WTC11 (cell line): ENCODE measurements around the gene PRCD. TPM values are rescaled to one million over a fixed set of nuclear protein-coding genes. Genes with fewer than 3 reads are reported as not detected.
"Not testable (repeated sequence)": the region's sequence is repeated elsewhere in the genome, so short reads cannot be mapped to it uniquely, and the experiment has no call there.

Source experiments
- ATAC-seq: fragments of 200-7000 bp; cut with Tn5 transposase; 2 replicates; pipeline ENCODE4 v1.10.0; 2021; ENCODE audit warnings: mild to moderate bottlenecking, moderate library complexity
- CTCF ChIA-PET: fragments of 300-600 bp; sonication (Branson Sonifier 250); formaldehyde crosslinking; loops from one replicate; lab custom pipeline; 2021; ENCODE audit warnings: antibody characterized with exemption; lab: Charles Lee
- POLR2A ChIA-PET: fragments of 350-600 bp; sonication (Branson Sonifier 250); formaldehyde crosslinking; loops from one replicate; lab custom pipeline; 2021; ENCODE audit warnings: antibody characterized with exemption; lab: Charles Lee
- DNase-seq: peaks from one replicate; pipeline ENCODE4 v3.0.0; 2021; ENCODE audit warnings: low spot score
- H3K27ac Mint-ChIP-seq: 2 replicates; pipeline ENCODE4 v1.8.0; 2021; ENCODE audit warnings: mixed read lengths
- H3K27me3 Mint-ChIP-seq: 2 replicates; pipeline ENCODE4 v1.8.0; 2021; ENCODE audit warnings: low read depth, mild to moderate bottlenecking, moderate library complexity, mixed read lengths
- H3K36me3 Mint-ChIP-seq: 2 replicates; pipeline ENCODE4 v1.8.0; 2021; ENCODE audit warnings: mixed read lengths
- H3K4me1 Mint-ChIP-seq: 2 replicates; pipeline ENCODE4 v1.8.0; 2022; ENCODE audit warnings: mixed read lengths
- H3K4me3 Mint-ChIP-seq: 2 replicates; pipeline ENCODE4 v1.8.0; 2021; ENCODE audit warnings: mild to moderate bottlenecking, moderate library complexity, mixed read lengths
- H3K9me3 Mint-ChIP-seq: 2 replicates; pipeline ENCODE4 v1.8.0; 2021; ENCODE audit warnings: mixed read lengths
- AFF4 ChIP-seq: sonication (generic); formaldehyde crosslinking; IDR thresholded peaks from 2 replicates; pipeline ENCODE4 v1.8.1; 2023; ENCODE audit warnings: mild to moderate bottlenecking, missing genetic modification reagents, borderline replicate concordance
- ATF2 ChIP-seq: sonication (generic); formaldehyde crosslinking; IDR thresholded peaks from 2 replicates; pipeline ENCODE4 v1.8.1; 2022; ENCODE audit warnings: low read depth, missing genetic modification reagents, borderline replicate concordance
- ESRRA ChIP-seq: sonication (generic); formaldehyde crosslinking; IDR thresholded peaks from 2 replicates; pipeline ENCODE4 v1.8.1; 2022; ENCODE audit warnings: mild to moderate bottlenecking, missing genetic modification reagents, borderline replicate concordance
- GABPB1 ChIP-seq: sonication (generic); formaldehyde crosslinking; IDR thresholded peaks from 2 replicates; pipeline ENCODE4 v1.8.1; 2023; ENCODE audit warnings: mild to moderate bottlenecking, missing genetic modification reagents
- SMAD3 ChIP-seq: sonication (generic); formaldehyde crosslinking; IDR thresholded peaks from 2 replicates; pipeline ENCODE4 v1.8.0; 2022; ENCODE audit warnings: missing genetic modification reagents, mild to moderate bottlenecking, borderline replicate concordance
- SMAD4 ChIP-seq: sonication (generic); formaldehyde crosslinking; IDR thresholded peaks from 2 replicates; pipeline ENCODE4 v1.8.0; 2022; ENCODE audit warnings: mild to moderate bottlenecking, missing genetic modification reagents
- TP53 ChIP-seq: sonication (generic); formaldehyde crosslinking; IDR thresholded peaks from 2 replicates; pipeline ENCODE4 v1.8.1; 2023; ENCODE audit warnings: mild to moderate bottlenecking, missing genetic modification reagents
- ZNF121 ChIP-seq: sonication (generic); formaldehyde crosslinking; IDR thresholded peaks from 2 replicates; pipeline ENCODE4 v1.8.0; 2023; ENCODE audit warnings: missing genetic modification reagents
- total RNA-seq: library from RNA; stranded (reverse); gene quantifications from 3 replicates; pipeline ENCODE4 v1.2.3, GENCODE V29; 2021
- TF ChIP-seq, protein P1 (sequence below): fragments of 250-450 bp; sonication (Bioruptor Pico); IDR thresholded peaks from 2 replicates; pipeline ENCODE4 v2.1.2; 2022; ENCODE audit warnings: mild to moderate bottlenecking, moderate library complexity
- TF ChIP-seq, protein P2 (sequence below): sonication (generic); formaldehyde crosslinking; IDR thresholded peaks from 2 replicates; pipeline ENCODE4 v1.8.1; 2022; ENCODE audit warnings: missing genetic modification reagents, borderline replicate concordance

The PRCD gene
- total RNA-seq, 1 experiment from 2014 or later: 2.7 TPM

- POLR2A ChIA-PET: interaction anchor here (0.7 to 1.7 kb wide), 4 partner anchors 8 to 21 kb away, joined by 3 to 4 read pairs (median 4); partner anchors contain the start of gene CYGB
- Mint-ChIP-seq H3K27me3 (no peaks in the 10 kb centered on the region), H3K4me3 (peak overlapping the region; percentile 97), H3K36me3 (peaks cover 55% of the 10 kb centered on the region), H3K4me1 (peaks cover 46% of the 10 kb centered on the region)
- ATAC-seq (no peak), DNase-seq (no peak)
- TF ChIP-seq SMAD3 (CRISPR knock-in tag) (peak; percentile 1; the same call in 1 of the 2 replicates), TP53 (CRISPR knock-in tag) (no peak), GABPB1 (CRISPR knock-in tag) (no peak)
- TF ChIP-seq, all 79 proteins: peak for 1
- peak overlapping the region; percentile 97 for H3K27ac Mint-ChIP-seq
- H3K9me3 Mint-ChIP-seq: no peaks in the 10 kb centered on the region
- CTCF ChIA-PET: interaction anchor here (0.6 to 3.3 kb wide), 10 partner anchors 9 to 1526 kb away, joined by 3 to 27 read pairs (median 8); a partner anchor contains a TSS
These were observed 18.6 kb downstream of the PRCD start for GRCh38 chr17:76558198-76559095.

GRCh38 chr17:76559460-76559859 is 19.6 kb downstream of the PRCD start:
- CTCF ChIA-PET: interaction anchor here (0.6 to 2.3 kb wide), 4 partner anchors 19 to 1525 kb away, joined by 3 to 7 read pairs (median 5); partner anchors contain the start of gene PRCD
- Mint-ChIP-seq H3K4me3 (peak overlapping the region; percentile 97), H3K27ac (peak overlapping the region; percentile 97), H3K36me3 (peaks cover 57% of the 10 kb centered on the region), H3K4me1 (peaks cover 46% of the 10 kb centered on the region)
- ATAC-seq, DNase-seq, H3K9me3 Mint-ChIP-seq, POLR2A ChIA-PET, H3K27me3 Mint-ChIP-seq: not testable (repeated sequence)

GRCh38 chr17:76560036-76560876 is 20.4 kb downstream of the PRCD start:
- H3K4me3 Mint-ChIP-seq: peak overlapping the region; percentile 97
- CTCF ChIA-PET: interaction anchor here (0.8 to 2.3 kb wide), 5 partner anchors 20 to 148 kb away, joined by 3 to 7 read pairs (median 3); partner anchors contain the start of gene PRCD
- ATAC-seq: no peak
- TF ChIP-seq ESRRA (CRISPR knock-in tag): no peak
- TF ChIP-seq, all 79 proteins: peak for 0
- POLR2A ChIA-PET: interaction anchor here (0.7 kb wide), 1 partner anchor 1410 kb away, joined by 8 read pairs; no protein-coding TSS in a partner anchor
- peak overlapping the region; percentile 91 for H3K27ac Mint-ChIP-seq
- H3K9me3 Mint-ChIP-seq: no peaks in the 10 kb centered on the region
- peaks cover 65% of the 10 kb centered on the region for H3K36me3 Mint-ChIP-seq
- H3K4me1 Mint-ChIP-seq: peaks cover 47% of the 10 kb centered on the region
- no peaks in the 10 kb centered on the region for H3K27me3 Mint-ChIP-seq
- DNase-seq: no peak

- no peaks in the 10 kb centered on the region for H3K27me3 Mint-ChIP-seq
- ATAC-seq (no peak), DNase-seq (no peak)
- H3K4me1 Mint-ChIP-seq: peaks cover 47% of the 10 kb centered on the region
- peak overlapping the region; percentile 91 for H3K27ac Mint-ChIP-seq
- peak overlapping the region; percentile 97 for H3K4me3 Mint-ChIP-seq
- peaks cover 71% of the 10 kb centered on the region for H3K36me3 Mint-ChIP-seq
- TF ChIP-seq ZNF121 (CRISPR knock-in tag) (no peak), AFF4 (CRISPR knock-in tag) (no peak), ATF2 (CRISPR knock-in tag) (no peak), SMAD4 (no peak)
- TF ChIP-seq, protein P1, sequence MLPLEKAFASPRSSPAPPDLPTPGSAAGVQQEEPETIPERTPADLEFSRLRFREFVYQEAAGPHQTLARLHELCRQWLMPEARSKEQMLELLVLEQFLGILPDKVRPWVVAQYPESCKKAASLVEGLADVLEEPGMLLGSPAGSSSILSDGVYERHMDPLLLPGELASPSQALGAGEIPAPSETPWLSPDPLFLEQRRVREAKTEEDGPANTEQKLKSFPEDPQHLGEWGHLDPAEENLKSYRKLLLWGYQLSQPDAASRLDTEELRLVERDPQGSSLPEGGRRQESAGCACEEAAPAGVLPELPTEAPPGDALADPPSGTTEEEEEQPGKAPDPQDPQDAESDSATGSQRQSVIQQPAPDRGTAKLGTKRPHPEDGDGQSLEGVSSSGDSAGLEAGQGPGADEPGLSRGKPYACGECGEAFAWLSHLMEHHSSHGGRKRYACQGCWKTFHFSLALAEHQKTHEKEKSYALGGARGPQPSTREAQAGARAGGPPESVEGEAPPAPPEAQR: no peak
- TF ChIP-seq, protein P2, sequence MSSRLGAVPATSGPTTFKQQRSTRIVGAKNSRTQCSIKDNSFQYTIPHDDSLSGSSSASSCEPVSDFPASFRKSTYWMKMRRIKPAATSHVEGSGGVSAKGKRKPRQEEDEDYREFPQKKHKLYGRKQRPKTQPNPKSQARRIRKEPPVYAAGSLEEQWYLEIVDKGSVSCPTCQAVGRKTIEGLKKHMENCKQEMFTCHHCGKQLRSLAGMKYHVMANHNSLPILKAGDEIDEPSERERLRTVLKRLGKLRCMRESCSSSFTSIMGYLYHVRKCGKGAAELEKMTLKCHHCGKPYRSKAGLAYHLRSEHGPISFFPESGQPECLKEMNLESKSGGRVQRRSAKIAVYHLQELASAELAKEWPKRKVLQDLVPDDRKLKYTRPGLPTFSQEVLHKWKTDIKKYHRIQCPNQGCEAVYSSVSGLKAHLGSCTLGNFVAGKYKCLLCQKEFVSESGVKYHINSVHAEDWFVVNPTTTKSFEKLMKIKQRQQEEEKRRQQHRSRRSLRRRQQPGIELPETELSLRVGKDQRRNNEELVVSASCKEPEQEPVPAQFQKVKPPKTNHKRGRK: no peak
- H3K9me3 Mint-ChIP-seq: no peaks in the 10 kb centered on the region
- CTCF ChIA-PET: interaction anchor here (0.8 to 2.3 kb wide), 3 partner anchors 20 to 147 kb away, joined by 3 to 7 read pairs (median 3); no protein-coding TSS in a partner anchor
- POLR2A ChIA-PET: interaction anchor here (0.7 kb wide), 1 partner anchor 1411 kb away, joined by 8 read pairs; no protein-coding TSS in a partner anchor
These were observed 21.0 kb downstream of the PRCD start for GRCh38 chr17:76560877-76561221.
